Astrocyte of the cerebellum (primary cell): ENCODE data around the gene VMAC.

Experiments
- DNase-seq: peaks from one replicate; pipeline ENCODE4 v3.0.0-alpha.2; 2011; ENCODE audit warnings: low read depth
- H3K4me3 ChIP-seq: 2 replicates; pipeline ENCODE4 v1.5.1; 2011; ENCODE audit warnings: mild to moderate bottlenecking, low read depth, low read length, moderate library complexity
- CTCF ChIP-seq: IDR thresholded peaks from 2 replicates; pipeline ENCODE4 v1.5.1; 2012; ENCODE audit warnings: low read length, low read depth, moderate library complexity, mild to moderate bottlenecking; ENCODE audit errors: missing control alignments
- in situ Hi-C: cut with HindIII; loops from 2 replicates; pipeline ENCODE4 v1.10.0; 2017; ENCODE audit warnings: low sequenced_read_pairs

The VMAC gene

GRCh38 chr19:5893907-5894703 is 10.6 kb upstream of the VMAC start:
- H3K4me3 ChIP-seq = no peak overlapping the region
- no peak for DNase-seq
- in situ Hi-C loops = no loop called here
- TF ChIP-seq CTCF = no peak

- H3K4me3 ChIP-seq = no peak overlapping the region
- in situ Hi-C loops = no loop called here
- TF ChIP-seq CTCF = no peak
- DNase-seq = no peak
Observed at GRCh38 chr19:5894704-5895349, 9.8 kb upstream of the VMAC start.

- no peak overlapping the region for H3K4me3 ChIP-seq
- DNase-seq = no peak
- no peak for TF ChIP-seq CTCF
- in situ Hi-C loops = no loop called here
Observed at GRCh38 chr19:5895409-5895808, 9.3 kb upstream of the VMAC start.

- no peak overlapping the region for H3K4me3 ChIP-seq
- no peak for TF ChIP-seq CTCF
- no peak for DNase-seq
- in situ Hi-C loops = no loop called here
Observed at GRCh38 chr19:5895890-5896289, 8.8 kb upstream of the VMAC start.

- no peak for TF ChIP-seq CTCF
- in situ Hi-C loops = no loop called here
- H3K4me3 ChIP-seq = no peak overlapping the region
- no peak for DNase-seq
Observed at GRCh38 chr19:5896365-5897076, 8.2 kb upstream of the VMAC start.

- no peak for TF ChIP-seq CTCF
- DNase-seq = no peak
- in situ Hi-C loops = no loop called here
- H3K4me3 ChIP-seq = no peak overlapping the region
Observed at GRCh38 chr19:5897189-5897969, 7.3 kb upstream of the VMAC start.
